GM18517 (cell line): ENCODE results near the gene CRACR2A.

Source experiments
- ATAC-seq: cut with Tn5 transposase; IDR thresholded peaks from one replicate; pipeline ENCODE4 v1.9.1; 2021; ENCODE audit warnings: mild to moderate bottlenecking, moderate library complexity; ENCODE audit not compliant: unreplicated experiment

CRACR2A gene

DNA sequence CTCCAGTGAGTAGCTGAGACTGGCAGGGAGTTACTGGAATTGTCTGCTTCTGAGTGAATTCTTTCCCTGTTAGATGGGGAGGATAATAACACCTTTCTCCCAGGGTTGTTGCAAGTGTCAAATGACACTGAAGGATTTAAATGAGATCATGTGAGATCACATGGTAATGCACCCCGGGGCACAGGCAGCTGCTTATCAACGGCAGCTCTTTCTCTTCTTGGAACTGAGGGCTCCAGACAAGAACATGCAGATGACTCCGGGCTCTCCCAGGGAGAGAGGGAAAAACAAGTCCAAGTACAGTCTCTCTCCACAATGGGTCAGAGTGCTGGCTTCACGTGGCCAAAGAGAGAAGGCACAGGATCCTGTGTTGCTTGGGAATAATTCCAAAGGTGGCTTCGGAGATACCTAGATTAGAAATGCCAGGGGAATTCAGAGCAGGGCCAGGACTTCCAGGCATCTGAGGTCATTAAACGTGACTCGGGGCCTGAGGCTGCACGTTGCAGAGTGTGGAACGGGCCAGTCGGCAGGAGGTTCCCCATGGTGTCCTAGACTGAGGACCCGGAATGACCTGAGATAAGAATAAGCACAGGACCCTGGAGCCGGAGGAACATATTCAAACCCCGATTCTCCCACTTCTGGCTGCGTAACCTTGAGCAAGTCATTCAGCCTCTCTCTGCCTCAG is 152.7 kb downstream of the CRACR2A start:
- no peak for ATAC-seq

DNA sequence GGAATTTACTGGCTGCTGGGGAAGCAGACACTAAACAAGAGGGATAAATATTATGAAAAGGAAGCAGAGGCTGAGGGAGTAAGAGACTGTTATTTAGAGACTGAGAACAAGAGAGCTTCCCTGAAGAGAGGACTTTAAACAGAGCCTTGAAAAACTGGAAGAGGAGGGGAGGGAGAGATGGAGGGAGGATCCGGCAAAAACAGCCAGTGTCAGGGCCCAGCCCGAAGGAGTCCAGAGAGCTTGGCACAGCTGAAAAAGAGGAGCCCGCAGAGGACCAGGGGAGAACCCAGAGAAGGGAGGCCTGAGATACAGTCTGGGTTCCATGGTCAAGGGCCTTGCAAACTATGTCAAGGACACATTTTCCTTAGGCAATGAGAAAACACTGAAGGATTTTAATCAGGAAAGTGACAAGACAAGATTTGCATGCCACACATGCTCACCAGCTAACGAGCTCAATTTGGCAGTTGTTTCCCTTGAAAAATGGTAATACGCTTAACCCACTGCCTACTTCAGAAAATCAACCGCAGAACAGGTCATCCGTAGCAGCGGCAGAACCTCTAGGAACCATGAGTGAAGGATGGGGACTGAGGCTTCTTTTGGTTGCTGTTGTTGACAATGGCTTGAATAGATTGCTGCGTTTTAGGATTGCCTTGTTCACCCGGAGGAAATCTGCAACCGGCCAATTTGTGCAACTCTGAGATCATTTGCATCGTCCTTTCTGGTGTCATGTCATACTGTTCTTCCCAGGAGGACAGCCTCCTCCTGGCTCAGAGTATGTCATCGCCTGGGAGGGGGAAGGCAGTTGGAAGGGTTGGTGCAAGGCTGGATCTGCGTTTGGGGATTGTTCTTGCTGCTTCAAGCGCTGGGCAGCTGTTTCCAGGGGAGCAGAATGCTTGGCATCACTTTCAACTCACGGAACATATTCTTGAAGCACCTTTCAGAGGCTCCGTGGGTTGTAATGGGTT is 153.7 kb downstream of the CRACR2A start:
- no peak for ATAC-seq

DNA sequence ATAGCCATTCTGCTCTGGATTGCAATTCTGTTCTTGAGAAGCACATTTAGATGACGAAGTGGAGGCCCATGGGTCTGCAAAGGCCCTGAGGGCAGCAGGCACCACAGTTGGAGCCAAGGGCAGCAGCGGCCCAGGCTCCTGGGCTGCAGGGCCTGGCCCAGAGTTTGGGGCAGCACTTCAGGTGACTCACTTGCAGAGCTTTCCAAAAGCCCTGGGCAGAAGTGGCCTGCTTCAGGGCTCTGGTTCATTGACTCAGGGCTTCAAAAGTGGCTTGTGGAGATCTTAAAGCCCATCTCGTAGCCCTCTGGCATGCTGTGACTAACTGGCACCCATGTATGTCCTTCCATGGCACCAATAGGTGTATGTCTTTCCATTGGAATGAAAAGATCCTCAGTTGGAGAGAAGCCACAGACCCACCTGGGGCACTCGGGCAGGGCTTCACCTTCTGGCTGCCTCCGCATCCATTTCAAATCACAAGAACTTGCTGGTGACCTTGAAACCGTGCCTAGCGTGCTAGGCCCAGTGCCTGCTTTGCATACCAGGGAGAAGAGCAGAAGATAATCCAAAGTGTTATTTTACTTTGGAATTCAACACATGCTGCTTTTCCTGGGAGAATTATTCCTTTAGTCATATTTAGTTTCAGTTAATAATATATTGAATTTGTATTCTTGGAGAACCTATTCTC is 155.2 kb downstream of the CRACR2A start:
- ATAC-seq: no peak

DNA sequence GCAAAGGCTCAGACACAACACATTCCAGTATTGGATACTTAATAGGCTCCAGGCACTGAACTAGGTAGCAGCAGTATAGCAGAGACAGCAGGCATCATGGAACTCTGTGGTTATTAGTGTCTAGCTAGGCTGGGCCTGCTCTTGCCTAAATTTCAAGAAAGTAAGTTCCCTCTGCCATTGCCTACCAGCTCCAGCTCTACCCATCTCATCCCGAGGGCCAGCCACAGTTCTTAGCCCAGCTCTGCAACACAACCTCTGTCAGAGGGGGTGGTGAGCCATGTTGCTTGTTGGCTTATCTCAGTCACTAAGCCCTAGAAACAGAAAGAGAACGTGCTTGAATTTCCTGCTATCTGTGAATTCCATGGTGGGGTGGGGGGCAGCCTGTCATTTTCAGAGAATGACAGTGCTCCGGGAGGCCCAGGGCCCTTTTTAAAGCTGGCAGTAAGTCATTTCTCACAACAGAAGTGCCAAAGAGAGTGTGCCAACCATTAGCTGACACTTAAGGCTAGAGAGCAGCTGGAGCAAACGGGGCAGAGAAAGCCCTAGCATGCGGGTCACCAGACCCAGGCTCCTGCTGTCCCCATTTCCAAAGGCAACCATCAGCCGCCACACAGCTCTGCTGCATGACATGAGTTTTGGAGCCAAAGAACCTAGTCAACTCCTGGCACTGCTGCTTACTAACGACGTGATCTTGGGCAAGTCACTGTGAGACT is 156.1 kb downstream of the CRACR2A start:
- no peak for ATAC-seq

DNA sequence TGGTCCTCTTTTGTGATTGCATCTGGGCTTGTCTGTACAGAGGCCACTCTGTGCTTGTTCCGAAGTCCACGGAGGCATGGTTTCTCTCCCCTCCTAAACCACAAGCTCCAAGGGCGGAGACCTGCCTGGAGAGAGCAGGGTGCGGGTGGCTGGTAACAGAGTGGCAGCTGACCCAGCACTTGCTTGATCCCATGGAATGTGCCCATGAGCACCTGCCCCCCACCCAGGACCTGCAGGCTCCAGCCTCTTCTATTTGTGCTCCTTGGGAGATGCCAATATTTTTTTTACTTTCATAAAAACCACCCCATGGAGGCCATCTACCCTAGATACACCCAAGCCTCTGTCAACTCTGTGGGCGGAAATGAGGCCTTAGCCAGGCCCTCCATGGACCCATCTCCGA is 157.2 kb downstream of the CRACR2A start:
- ATAC-seq: no peak

DNA sequence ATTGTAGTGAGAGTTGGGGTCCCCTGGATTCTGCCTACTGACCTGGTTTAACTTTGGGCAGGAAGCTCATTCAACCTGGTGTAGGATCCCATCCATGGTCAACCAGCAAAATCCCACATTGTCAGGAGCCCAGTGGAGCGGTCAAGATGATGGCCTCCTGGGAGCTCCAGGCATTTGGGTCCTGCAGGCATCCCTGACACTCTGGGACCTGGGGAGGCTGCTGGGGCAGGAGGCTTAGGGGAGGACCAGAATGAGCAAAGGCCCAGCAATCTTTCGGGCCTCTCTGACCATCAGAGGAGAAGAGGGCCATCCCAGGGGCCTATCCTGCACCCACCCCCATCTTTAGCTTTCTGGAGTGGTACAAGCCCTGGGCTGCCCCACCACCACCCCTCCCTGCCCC is 157.9 kb downstream of the CRACR2A start:
- no peak for ATAC-seq

DNA sequence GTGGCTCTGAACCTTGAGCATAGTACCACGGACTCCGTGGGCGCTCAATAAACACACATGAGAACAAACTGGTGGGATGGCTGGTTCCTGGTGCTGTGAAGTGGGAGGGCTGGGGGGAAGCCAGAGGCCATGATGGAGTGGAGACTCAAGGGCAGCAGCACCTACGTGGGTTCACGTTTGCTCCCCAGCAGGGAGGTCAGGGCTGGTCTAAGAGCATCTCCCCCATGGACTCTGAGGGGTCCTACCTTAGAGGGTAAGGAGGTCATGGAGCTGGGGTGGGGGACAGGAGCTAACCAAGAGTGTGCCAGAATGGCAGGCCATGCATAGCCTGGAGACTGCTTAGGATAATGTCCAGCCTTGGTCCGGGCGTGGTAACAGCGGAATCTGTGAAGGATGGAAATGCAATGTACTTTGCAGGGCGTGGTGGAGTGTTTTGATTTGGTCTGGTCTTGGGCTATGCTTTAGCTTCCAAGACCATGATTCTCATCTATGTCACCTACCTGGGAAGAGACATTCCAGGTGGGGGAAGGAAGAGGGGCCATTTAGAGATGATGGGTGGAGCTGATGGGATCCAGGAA is 158.9 kb downstream of the CRACR2A start:
- ATAC-seq: no peak

DNA sequence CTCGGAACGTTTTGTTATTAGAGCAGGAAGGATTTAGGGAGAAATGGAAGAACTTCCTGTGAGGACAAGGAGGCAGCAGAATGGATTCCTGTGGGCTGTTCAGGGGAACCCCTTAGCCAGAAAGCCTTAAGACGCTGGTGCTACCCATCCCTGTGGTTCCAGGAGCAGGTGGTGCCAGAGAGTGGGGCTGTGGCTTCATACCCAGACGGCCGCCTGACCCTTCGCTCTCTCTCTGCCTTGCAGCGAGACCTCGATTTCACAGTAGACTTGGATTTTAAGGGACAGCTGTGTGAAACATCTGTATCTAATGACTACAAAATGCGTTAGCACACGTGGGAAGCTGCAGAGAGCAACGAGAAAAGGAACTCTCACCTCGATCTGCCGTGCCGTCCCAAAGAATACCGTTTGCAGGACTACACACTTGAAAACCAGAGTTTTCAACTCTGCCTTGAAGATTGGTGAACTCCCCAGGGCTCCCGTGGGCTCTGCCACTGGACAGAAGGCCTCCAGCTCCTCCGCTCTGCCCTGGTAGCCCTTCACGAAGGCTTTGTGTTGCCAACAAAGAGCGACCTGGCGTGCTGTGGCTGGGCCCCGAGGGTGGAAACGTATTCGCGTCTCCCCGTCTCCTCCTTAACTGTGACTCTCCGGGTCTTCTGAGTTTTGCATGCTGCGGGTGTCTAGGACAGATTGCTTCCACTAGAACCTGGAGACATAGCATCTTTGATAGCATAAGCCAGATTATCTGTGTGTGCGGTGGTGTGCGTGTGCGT is 159.9 kb downstream of the CRACR2A start:
- ATAC-seq: no peak

DNA sequence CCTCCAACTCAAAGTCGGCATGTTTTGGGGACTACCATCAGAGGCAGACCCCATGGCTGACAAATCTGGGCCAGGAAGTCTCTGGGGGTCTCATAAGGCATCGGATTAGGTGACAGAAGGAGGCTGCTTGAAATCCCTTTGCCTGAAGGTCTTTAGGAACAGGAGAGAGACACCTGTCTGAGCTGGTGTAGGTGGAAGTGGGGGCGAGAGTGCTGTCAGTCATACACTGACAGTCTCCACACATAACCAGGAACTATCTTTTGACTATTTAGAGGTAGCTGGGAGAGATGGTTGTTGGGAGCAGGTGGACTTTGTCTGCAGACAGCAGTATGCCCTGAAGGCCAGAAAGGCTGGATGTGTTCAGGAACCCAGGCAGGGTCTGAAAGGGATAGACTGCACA is 163.2 kb downstream of the CRACR2A start:
- ATAC-seq: no peak

DNA sequence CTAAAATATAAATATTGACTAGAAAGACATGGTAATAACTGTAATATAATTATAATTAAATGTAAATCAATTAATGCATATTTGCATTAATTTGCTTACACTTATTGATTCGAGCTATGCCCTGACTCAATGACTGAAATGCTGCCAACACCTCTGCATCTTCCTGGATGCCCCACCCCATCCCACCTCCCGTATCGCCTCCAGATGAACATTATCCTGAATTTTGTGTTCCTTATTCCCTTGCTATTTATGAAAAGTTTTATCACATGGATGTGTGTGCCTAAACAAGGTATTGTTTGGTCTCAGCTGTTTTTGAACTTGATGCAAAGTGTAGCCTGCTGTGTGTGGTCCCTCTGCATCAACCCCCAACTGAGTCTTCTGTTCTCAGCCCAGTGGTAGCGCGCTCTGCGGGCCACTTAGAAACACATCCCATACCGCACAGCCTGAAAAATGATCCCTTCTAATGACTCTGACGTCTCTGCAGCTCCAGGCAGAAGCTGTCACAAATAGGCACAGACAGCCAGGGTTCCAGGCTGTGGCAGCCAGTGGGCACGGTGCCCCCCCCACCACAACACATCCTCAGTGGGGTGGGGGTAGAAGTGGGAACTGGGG is 165.4 kb downstream of the CRACR2A start:
- ATAC-seq: no peak

DNA sequence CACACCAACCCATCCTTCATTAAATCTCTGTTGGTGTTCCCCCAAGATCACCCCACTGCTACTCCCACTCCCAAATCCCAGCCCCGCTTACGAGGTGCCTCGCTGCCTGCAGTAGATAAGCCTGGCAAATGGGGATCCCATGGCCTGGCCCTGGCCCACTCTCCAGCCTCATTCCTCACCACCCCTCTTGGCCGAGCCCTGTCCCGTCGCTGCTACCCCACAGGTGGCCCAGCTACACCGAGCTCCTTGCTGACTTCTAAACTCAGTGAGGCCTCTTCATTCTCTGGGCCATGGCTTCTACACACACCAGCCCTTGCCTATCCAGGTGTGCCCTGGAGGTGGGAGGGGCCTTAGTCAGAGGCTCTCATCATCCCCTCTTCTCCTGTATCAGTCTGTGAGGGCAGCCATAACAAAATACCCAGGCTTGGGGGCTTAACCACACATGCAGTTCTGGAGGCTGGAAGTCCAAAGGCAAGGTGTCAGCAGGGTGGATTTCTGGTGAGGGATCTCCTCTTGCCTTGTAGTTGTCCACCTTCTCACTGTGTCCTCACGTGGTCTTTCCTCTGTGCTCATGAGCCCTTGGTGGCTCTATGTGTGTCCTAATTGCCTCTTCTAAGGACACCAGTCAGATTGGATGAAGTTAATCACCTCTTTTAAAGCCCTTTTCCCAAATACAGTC is 169.1 kb downstream of the CRACR2A start:
- no peak for ATAC-seq

DNA sequence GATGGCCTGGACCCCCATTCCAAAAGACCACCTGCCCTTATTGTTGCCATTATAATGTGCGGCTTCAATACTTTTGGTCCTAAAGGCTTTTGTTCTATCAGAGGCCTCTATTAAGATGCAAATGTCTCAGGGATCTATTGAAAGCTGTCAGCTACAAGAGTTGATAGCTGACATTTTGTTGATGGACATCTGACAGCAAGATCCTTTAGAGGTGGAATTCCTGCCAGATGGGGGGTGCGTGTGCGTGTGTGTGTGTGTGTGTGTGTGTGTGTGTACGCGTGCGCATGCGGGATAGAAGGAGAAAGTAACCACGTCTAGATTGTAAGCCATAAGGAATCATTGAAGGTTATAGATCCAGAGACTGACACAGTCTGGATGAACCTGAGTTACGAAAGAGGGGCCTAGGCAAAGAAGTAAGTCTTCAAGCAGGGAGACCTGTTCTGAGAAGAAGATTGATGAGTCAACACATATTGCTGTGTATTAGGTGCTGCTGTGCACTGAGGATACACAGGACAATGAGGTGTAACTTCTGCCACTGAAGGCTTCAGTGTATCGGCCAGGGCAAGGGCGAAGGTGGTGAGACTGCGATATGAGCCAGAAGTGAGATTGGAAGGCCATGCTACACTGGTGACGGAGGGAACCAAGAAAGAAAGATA is 172.7 kb downstream of the CRACR2A start:
- ATAC-seq: no peak

DNA sequence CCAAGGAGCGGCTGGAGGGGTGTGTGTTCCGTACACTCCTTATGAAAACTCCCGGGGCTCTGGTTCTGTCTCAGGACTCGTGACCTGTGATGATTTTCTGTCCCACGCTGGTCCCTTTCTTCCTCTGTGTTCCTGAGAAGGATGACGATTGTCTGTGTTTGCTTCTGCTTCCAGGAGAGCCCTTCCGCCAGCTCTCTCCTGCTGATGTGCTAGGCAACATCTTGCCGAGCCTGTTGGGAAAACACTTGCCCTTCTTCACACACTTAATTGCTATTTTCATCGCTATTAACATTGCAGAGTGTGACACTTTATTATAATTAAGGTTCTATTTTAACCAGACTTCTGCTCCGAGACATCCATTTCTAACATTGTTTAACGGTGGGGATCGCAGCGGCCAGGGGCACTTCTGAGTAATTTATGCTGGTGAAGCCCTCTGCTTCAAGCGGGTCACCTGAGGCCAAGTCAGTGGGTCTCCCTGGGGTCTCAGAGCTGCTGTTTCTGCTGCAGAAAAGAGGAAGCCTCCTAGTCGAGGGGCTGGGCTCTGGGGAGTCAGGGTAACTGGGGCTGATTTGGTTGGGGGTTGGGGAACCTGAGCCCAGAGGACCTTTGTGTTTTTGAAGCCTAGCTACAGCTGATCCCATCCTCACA is 173.3 kb downstream of the CRACR2A start:
- no peak for ATAC-seq

DNA sequence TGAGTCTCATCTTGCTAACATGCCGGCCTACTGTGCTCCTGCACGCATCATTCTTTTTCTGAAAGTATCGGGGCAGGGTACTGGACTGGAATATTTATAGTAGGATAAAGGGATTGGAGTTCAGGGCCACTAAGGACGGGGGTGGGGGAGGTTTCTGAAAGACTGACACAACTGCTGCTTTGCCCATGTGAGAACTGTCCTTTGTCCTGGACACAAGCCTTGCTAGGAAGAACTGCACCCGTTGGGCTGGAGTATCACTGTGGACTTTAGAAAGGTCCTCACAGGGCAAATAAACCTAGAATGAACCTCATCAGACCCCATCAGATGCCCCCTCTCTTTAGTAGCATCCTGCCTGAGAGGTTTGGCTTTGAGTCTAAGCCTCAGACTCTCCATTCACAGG is 174.4 kb downstream of the CRACR2A start:
- no peak for ATAC-seq

DNA sequence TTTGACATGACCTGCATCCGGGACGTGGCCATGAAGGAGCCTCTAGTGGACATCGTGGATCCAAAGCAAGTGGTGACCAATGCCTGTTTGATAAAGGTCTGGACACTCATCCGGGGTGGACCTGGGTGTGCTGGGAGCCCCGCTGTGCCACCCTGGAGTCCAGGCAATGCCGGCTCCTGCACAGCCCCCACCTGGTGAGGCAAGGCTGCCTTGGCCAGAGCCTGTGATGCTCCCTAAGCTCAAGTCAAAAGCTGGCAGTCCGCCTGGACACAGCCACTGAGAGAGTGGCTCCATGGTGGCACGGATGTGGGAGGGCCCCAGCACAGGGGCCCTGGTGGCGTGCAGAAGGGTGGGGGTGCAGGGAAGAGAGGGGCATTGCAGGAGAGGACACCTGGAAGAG is 176.0 kb downstream of the CRACR2A start:
- no peak for ATAC-seq

DNA sequence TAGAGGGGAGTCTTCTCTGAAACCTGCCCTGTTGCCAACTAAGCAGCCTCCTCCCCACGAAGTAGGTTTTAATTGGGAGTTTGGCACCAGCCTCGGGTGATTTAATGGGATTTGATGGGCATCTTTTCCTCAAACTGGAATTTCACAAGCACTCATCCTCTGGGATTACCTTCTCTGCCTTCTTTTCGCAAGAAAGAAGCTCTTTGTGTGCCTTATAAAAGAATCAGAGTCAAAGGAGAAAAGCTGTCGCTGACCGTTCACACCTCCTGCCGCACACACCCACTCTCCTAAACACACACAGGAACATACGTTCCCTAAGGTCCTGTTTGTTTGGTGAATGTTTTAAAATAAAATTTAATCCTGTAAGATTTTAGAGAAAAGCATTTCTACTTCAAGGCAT is 177.9 kb downstream of the CRACR2A start:
- ATAC-seq: no peak

DNA sequence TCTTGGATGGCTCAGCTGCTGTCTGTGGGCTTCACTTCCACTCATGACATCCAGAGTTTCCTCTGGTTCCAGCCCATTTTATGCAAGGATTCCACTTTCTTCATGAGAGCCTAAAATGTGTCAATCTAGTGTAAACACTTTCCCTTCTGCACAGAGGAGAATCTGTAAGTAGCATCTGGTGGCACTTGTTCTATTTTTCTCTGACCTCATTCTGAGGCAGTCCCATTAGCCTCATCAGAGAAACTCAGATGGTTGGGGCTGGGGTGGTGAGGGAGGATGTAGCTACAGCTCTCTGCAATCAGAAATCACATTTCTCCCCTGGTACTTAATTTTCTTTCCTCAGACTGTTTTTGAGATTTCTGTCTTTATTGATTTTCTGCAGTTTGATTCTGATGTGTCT is 180.3 kb downstream of the CRACR2A start:
- ATAC-seq: no peak

DNA sequence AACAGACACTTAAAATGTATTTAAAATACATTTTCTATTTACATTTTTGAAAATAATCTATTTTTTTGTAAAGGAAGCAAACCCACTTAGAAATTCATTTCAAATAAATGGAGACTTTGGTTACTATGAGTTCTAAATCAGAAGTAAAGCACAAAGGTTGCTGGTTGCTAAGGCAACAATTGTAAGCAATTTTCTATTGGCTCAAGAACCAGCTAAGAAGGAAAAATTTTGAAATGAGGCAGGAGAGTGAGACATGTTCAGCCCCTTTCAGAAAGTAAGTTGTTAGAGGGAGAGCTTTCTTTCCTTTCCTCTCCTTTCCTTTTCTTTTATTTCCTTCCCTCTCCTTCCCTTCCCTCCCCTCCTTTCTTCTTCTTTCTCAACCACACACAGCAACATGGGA is 181.2 kb downstream of the CRACR2A start:
- no peak for ATAC-seq
